Measurements from ENCODE around the gene LSMEM2. TPM values are rescaled to one million over a fixed set of nuclear protein-coding genes. Genes with fewer than 3 reads are reported as not detected.

LSMEM2 gene
- total and polyA plus RNA-seq, 2 of the 8 experiments (the other 6 are each of a cell fraction or from before 2014, with no cell fraction given): 0.58 to 0.68 TPM

- TF ChIP-seq USF2 (IDR thresholded peaks at IDR 0.05; ENCODE audit: low read length): no peak
Observed at GRCh38 chr3:50229490-50229889, 49.4 kb upstream of the LSMEM2 start (continued).
